BLaER1 (cell line): Measurements from ENCODE around the gene FRMD4A.
"Not testable (repeated sequence)": the region's sequence is repeated elsewhere in the genome, so short reads cannot be mapped to it uniquely, and the experiment has no call there.

Source experiments
- H3K27ac ChIP-seq: shearing (Covaris generic); formaldehyde crosslinking; 2 replicates; pipeline ENCODE4 v1.8.1; 2022
- H3K27me3 ChIP-seq: shearing (Covaris generic); formaldehyde crosslinking; 2 replicates; pipeline ENCODE4 v1.8.1; 2022
- H3K36me3 ChIP-seq: shearing (Covaris generic); formaldehyde crosslinking; 2 replicates; pipeline ENCODE4 v1.8.1; 2022
- H3K4me1 ChIP-seq: shearing (Covaris generic); formaldehyde crosslinking; 2 replicates; pipeline ENCODE4 v1.8.1; 2022
- H3K4me2 ChIP-seq: shearing (Covaris generic); formaldehyde crosslinking; 2 replicates; pipeline ENCODE4 v1.8.1; 2022
- H3K4me3 ChIP-seq: shearing (Covaris generic); formaldehyde crosslinking; 2 replicates; pipeline ENCODE4 v1.8.1; 2022
- H3K9ac ChIP-seq: shearing (Covaris generic); formaldehyde crosslinking; 2 replicates; pipeline ENCODE4 v1.8.1; 2022
- H3K9me3 ChIP-seq: shearing (Covaris generic); formaldehyde crosslinking; 2 replicates; pipeline ENCODE4 v1.8.1; 2022
- H4K20me1 ChIP-seq: shearing (Covaris generic); formaldehyde crosslinking; 2 replicates; pipeline ENCODE4 v1.8.1; 2022
- Cebpa-rat ChIP-seq: shearing (Covaris generic); IDR thresholded peaks from 2 replicates; pipeline ENCODE4 v1.8.1; 2022

FRMD4A gene

GRCh38 chr10:14225379-14225778, 105.3 kb downstream of the FRMD4A start:
- Histone ChIP-seq H3K27me3 (no peaks in the 10 kb centered on the region), H4K20me1 (no peaks in the 10 kb centered on the region), H3K9me3 (no peaks in the 10 kb centered on the region), H3K9ac (no peak overlapping the region), H3K4me3 (no peak overlapping the region), H3K36me3 (no peaks in the 10 kb centered on the region), H3K27ac (no peak overlapping the region), H3K4me1 (no peaks in the 10 kb centered on the region), H3K4me2 (no peak overlapping the region)
- TF ChIP-seq Cebpa-rat = no peak

- Histone ChIP-seq H3K9ac (no peak overlapping the region), H3K9me3 (no peaks in the 10 kb centered on the region), H3K27ac (no peak overlapping the region), H3K4me2 (no peak overlapping the region), H3K36me3 (no peaks in the 10 kb centered on the region), H3K27me3 (no peaks in the 10 kb centered on the region), H4K20me1 (no peaks in the 10 kb centered on the region), H3K4me1 (no peaks in the 10 kb centered on the region), H3K4me3 (no peak overlapping the region)
- TF ChIP-seq Cebpa-rat = no peak
These were observed 110.7 kb downstream of the FRMD4A start for GRCh38 chr10:14220026-14220425.

- no peaks in the 10 kb centered on the region for H3K4me1 ChIP-seq
- H3K9ac ChIP-seq = no peak overlapping the region
- no peaks in the 10 kb centered on the region for H3K36me3 ChIP-seq
- H3K9me3 ChIP-seq = no peaks in the 10 kb centered on the region
- TF ChIP-seq Cebpa-rat = no peak
- no peak overlapping the region for H3K4me3 ChIP-seq
- no peaks in the 10 kb centered on the region for H3K27me3 ChIP-seq
- no peak overlapping the region for H3K4me2 ChIP-seq
- no peak overlapping the region for H3K27ac ChIP-seq
- no peaks in the 10 kb centered on the region for H4K20me1 ChIP-seq
These were observed 111.3 kb downstream of the FRMD4A start for GRCh38 chr10:14219411-14219810.

GRCh38 chr10:14215641-14216040, 115.1 kb downstream of the FRMD4A start:
- Histone ChIP-seq H3K9ac (no peak overlapping the region), H3K4me3 (no peak overlapping the region), H3K4me1 (no peaks in the 10 kb centered on the region), H3K27ac (no peak overlapping the region), H3K9me3 (no peaks in the 10 kb centered on the region), H4K20me1 (no peaks in the 10 kb centered on the region), H3K36me3 (no peaks in the 10 kb centered on the region), H3K4me2 (no peak overlapping the region), H3K27me3 (no peaks in the 10 kb centered on the region)
- no peak for TF ChIP-seq Cebpa-rat

GRCh38 chr10:14213703-14214102, 117.0 kb downstream of the FRMD4A start:
- not testable (repeated sequence) for H3K9ac ChIP-seq, H3K9me3 ChIP-seq, H3K27ac ChIP-seq, H4K20me1 ChIP-seq, H3K36me3 ChIP-seq, H3K4me1 ChIP-seq, H3K4me3 ChIP-seq, H3K27me3 ChIP-seq, H3K4me2 ChIP-seq

GRCh38 chr10:14211610-14212009, 119.1 kb downstream of the FRMD4A start:
- Histone ChIP-seq H3K9ac (no peak overlapping the region), H3K4me3 (no peak overlapping the region), H3K27me3 (no peaks in the 10 kb centered on the region), H4K20me1 (no peaks in the 10 kb centered on the region), H3K4me2 (no peak overlapping the region), H3K27ac (no peak overlapping the region), H3K36me3 (no peaks in the 10 kb centered on the region), H3K9me3 (no peaks in the 10 kb centered on the region), H3K4me1 (no peaks in the 10 kb centered on the region)
- no peak for TF ChIP-seq Cebpa-rat

- H3K4me3 ChIP-seq = no peak overlapping the region
- H3K27ac ChIP-seq = no peak overlapping the region
- no peaks in the 10 kb centered on the region for H3K36me3 ChIP-seq
- no peaks in the 10 kb centered on the region for H3K27me3 ChIP-seq
- TF ChIP-seq Cebpa-rat = no peak
- no peaks in the 10 kb centered on the region for H3K4me1 ChIP-seq
- no peaks in the 10 kb centered on the region for H4K20me1 ChIP-seq
- no peaks in the 10 kb centered on the region for H3K9me3 ChIP-seq
- H3K9ac ChIP-seq = no peak overlapping the region
- no peak overlapping the region for H3K4me2 ChIP-seq
These were observed 122.5 kb downstream of the FRMD4A start for GRCh38 chr10:14208231-14208630.

GRCh38 chr10:14205233-14205632, 125.5 kb downstream of the FRMD4A start:
- H3K4me2 ChIP-seq = no peak overlapping the region
- H3K4me1 ChIP-seq = no peaks in the 10 kb centered on the region
- no peak overlapping the region for H3K27ac ChIP-seq
- H3K4me3 ChIP-seq = no peak overlapping the region
- TF ChIP-seq Cebpa-rat = no peak
- no peaks in the 10 kb centered on the region for H3K9me3 ChIP-seq
- no peaks in the 10 kb centered on the region for H3K27me3 ChIP-seq
- H4K20me1 ChIP-seq = no peaks in the 10 kb centered on the region
- H3K36me3 ChIP-seq = no peaks in the 10 kb centered on the region
- H3K9ac ChIP-seq = no peak overlapping the region

- Histone ChIP-seq H4K20me1 (no peaks in the 10 kb centered on the region), H3K9me3 (no peaks in the 10 kb centered on the region), H3K4me3 (no peak overlapping the region), H3K4me1 (no peaks in the 10 kb centered on the region), H3K27me3 (no peaks in the 10 kb centered on the region), H3K4me2 (no peak overlapping the region), H3K9ac (no peak overlapping the region), H3K27ac (no peak overlapping the region), H3K36me3 (no peaks in the 10 kb centered on the region)
- TF ChIP-seq Cebpa-rat = no peak
These were observed 129.8 kb downstream of the FRMD4A start for GRCh38 chr10:14200698-14201544.

GRCh38 chr10:14199098-14199497, 131.6 kb downstream of the FRMD4A start:
- not testable (repeated sequence) for H4K20me1 ChIP-seq, H3K36me3 ChIP-seq, H3K4me3 ChIP-seq, H3K27me3 ChIP-seq, H3K4me2 ChIP-seq, H3K4me1 ChIP-seq, H3K27ac ChIP-seq, H3K9me3 ChIP-seq, H3K9ac ChIP-seq

- Histone ChIP-seq H3K9me3 (no peaks in the 10 kb centered on the region), H3K9ac (no peak overlapping the region), H3K4me3 (no peak overlapping the region), H3K36me3 (no peaks in the 10 kb centered on the region), H4K20me1 (no peaks in the 10 kb centered on the region), H3K4me2 (no peak overlapping the region), H3K27me3 (no peaks in the 10 kb centered on the region), H3K27ac (no peak overlapping the region), H3K4me1 (no peaks in the 10 kb centered on the region)
- no peak for TF ChIP-seq Cebpa-rat
These were observed 132.6 kb downstream of the FRMD4A start for GRCh38 chr10:14198078-14198477.
